GM23338 (cell line): ENCODE data around the gene CLEC12A. TPM values are rescaled to one million over a fixed set of nuclear protein-coding genes. Genes with fewer than 3 reads are reported as not detected.

Experiments
- ATAC-seq: fragments of 200-7000 bp; cut with Tn5 transposase; 3 replicates; pipeline ENCODE4 v1.9.1; 2020
- DNase-seq: peaks from one replicate; pipeline ENCODE4 v3.0.0-alpha.2; 2015; ENCODE audit warnings: low spot score
- H2AFZ ChIP-seq: fragments of 200-600 bp; sonication (generic); 2 replicates; pipeline ENCODE4 v1.8.0; 2016; ENCODE audit warnings: antibody characterized with exemption, mild to moderate bottlenecking, moderate library complexity
- H3F3A ChIP-seq: fragments of 200-600 bp; sonication (generic); replicated peaks from 2 replicates; pipeline ENCODE4 v1.8.0; 2017; ENCODE audit warnings: antibody characterized with exemption, mixed run types, low read depth
- H3K27ac ChIP-seq: fragments of 200-600 bp; sonication (generic); 2 replicates; pipeline ENCODE4 v1.6.1; 2016; ENCODE audit warnings: low read depth
- H3K27me3 ChIP-seq: fragments of 200-600 bp; sonication (generic); 2 replicates; pipeline ENCODE4 v1.8.0; 2016; ENCODE audit warnings: mild to moderate bottlenecking, mixed run types, moderate library complexity; ENCODE audit not compliant: insufficient read depth
- H3K36me3 ChIP-seq: fragments of 200-600 bp; sonication (generic); 2 replicates; pipeline ENCODE4 v1.8.0; 2016; ENCODE audit warnings: mild to moderate bottlenecking; ENCODE audit not compliant: insufficient read depth
- H3K4me1 ChIP-seq: fragments of 200-600 bp; sonication (generic); 2 replicates; pipeline ENCODE4 v1.8.0; 2016; ENCODE audit warnings: mild to moderate bottlenecking, moderate library complexity; ENCODE audit not compliant: insufficient read depth
- H3K4me2 ChIP-seq: fragments of 200-600 bp; sonication (generic); 2 replicates; pipeline ENCODE4 v1.7.1; 2017; ENCODE audit warnings: mixed run types
- H3K4me3 ChIP-seq: fragments of 200-600 bp; sonication (generic); 2 replicates; pipeline ENCODE4 v1.6.1; 2016; ENCODE audit warnings: mixed run types
- H3K79me2 ChIP-seq: fragments of 200-600 bp; sonication (generic); replicated peaks from 2 replicates; pipeline ENCODE4 v1.8.0; 2017; ENCODE audit warnings: mild to moderate bottlenecking; ENCODE audit not compliant: insufficient read depth
- H3K9me2 ChIP-seq: fragments of 200-600 bp; sonication (generic); 2 replicates; pipeline ENCODE4 v1.8.0; 2017; ENCODE audit not compliant: insufficient read depth
- H4K20me1 ChIP-seq: fragments of 200-600 bp; sonication (generic); replicated peaks from 2 replicates; pipeline ENCODE4 v1.8.0; 2017; ENCODE audit warnings: mild to moderate bottlenecking; ENCODE audit not compliant: insufficient read depth
- H3K27ac Mint-ChIP-seq: 2 replicates; pipeline ENCODE4 v1.8.0; 2020; ENCODE audit warnings: inconsistent platforms, mild to moderate bottlenecking, moderate library complexity, mixed read lengths
- H3K27me3 Mint-ChIP-seq: 3 replicates; pipeline ENCODE4 v1.8.0; 2022; ENCODE audit warnings: low read depth, mild to moderate bottlenecking, moderate library complexity, mixed read lengths, inconsistent platforms; ENCODE audit not compliant: insufficient read depth, poor library complexity
- H3K36me3 Mint-ChIP-seq: 3 replicates; pipeline ENCODE4 v1.8.0; 2021; ENCODE audit warnings: low read depth, mild to moderate bottlenecking, inconsistent platforms, moderate library complexity, mixed read lengths
- H3K4me1 Mint-ChIP-seq: 3 replicates; pipeline ENCODE4 v1.8.0; 2020; ENCODE audit warnings: mild to moderate bottlenecking, inconsistent platforms, mixed read lengths
- H3K4me3 Mint-ChIP-seq: 3 replicates; pipeline ENCODE4 v1.8.0; 2021; ENCODE audit warnings: moderate library complexity, mild to moderate bottlenecking, inconsistent platforms, mixed read lengths
- H3K9me3 Mint-ChIP-seq: 3 replicates; pipeline ENCODE4 v1.8.0; 2020; ENCODE audit warnings: moderate library complexity, mild to moderate bottlenecking, inconsistent platforms, mixed read lengths
- CREB1 ChIP-seq: fragments of 250-450 bp; sonication (Bioruptor Pico); IDR thresholded peaks from 2 replicates; pipeline ENCODE4 v1.5.0; 2020; ENCODE audit warnings: low read depth, mild to moderate bottlenecking, moderate library complexity
- EZH2 ChIP-seq: fragments of 200-600 bp; sonication (generic); IDR thresholded peaks from one replicate; pipeline ENCODE4 v1.8.0; 2017; ENCODE audit warnings: antibody characterized with exemption, mild to moderate bottlenecking, low read depth; ENCODE audit not compliant: unreplicated experiment
- EZH2phosphoT487 ChIP-seq: fragments of 200-600 bp; sonication (generic); IDR thresholded peaks from one replicate; pipeline ENCODE4 v1.8.1; 2018; ENCODE audit warnings: antibody characterized with exemption; ENCODE audit not compliant: unreplicated experiment
- JUNB ChIP-seq: IDR thresholded peaks from one replicate; pipeline ENCODE4 v1.6.1; 2016; ENCODE audit warnings: antibody characterized with exemption; ENCODE audit not compliant: unreplicated experiment
- STAT1 ChIP-seq: IDR thresholded peaks from one replicate; pipeline ENCODE4 v1.6.1; 2016; ENCODE audit warnings: antibody characterized with exemption; ENCODE audit not compliant: unreplicated experiment
- ZNF114 ChIP-seq: fragments of 250-450 bp; sonication (Bioruptor Pico); IDR thresholded peaks from 2 replicates; pipeline ENCODE4 v1.5.0; 2020; ENCODE audit warnings: mild to moderate bottlenecking, moderate library complexity
- ZNF331 ChIP-seq: fragments of 250-450 bp; sonication (Bioruptor Pico); IDR thresholded peaks from 2 replicates; pipeline ENCODE4 v1.5.0; 2020; ENCODE audit warnings: low read depth, mild to moderate bottlenecking, moderate library complexity
- polyA plus RNA-seq: library from polyadenylated mRNA; unstranded; fragments of >200 nt; fragmentation: Nextera tagmentation; extraction: Ambion mirVana; gene quantifications from 2 replicates; pipeline ENCODE4 v1.2.1, GENCODE V29; 2016
- total RNA-seq: library from RNA; depleted of rRNA; stranded (reverse); fragments of >200 nt; shearing (Covaris generic); gene quantifications from 2 replicates; pipeline ENCODE4 v1.2.3, GENCODE V29; 2014
- TF ChIP-seq, protein P1 (sequence below): fragments of 250-450 bp; sonication (Bioruptor Pico); IDR thresholded peaks from 2 replicates; pipeline ENCODE4 v1.5.0; 2020; ENCODE audit warnings: mild to moderate bottlenecking, moderate library complexity
- TF ChIP-seq, protein P2 (sequence below): IDR thresholded peaks from 2 replicates; pipeline ENCODE4 v1.6.1; 2016; ENCODE audit warnings: antibody characterized with exemption
- TF ChIP-seq, protein P3 (sequence below): IDR thresholded peaks from one replicate; pipeline ENCODE4 v1.6.1; 2018; ENCODE audit warnings: antibody characterized with exemption; ENCODE audit not compliant: unreplicated experiment

The CLEC12A gene
- total and polyA plus RNA-seq, 2 experiments from 2014 or later, result not detected

DNA sequence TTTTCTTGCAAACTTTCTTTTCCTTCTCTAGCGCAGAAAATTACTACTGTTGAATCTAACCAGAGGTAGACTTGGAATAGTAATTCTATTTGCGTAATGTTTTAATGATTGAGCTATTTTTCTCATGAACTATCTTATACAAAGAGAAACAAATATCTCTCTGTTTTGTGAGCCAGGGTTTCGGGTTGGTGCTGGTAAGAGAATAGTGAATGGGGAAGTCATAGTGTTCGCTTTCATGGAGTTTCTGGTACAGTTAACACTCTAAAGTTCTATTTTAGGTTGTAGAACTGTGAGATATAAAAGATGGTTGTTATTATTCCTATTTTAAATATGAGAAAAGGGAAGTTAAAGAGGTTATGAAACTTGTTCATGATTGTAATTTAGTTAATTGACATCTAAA, 21.1 kb downstream of the CLEC12A start (continued):
- TF ChIP-seq, protein P1, sequence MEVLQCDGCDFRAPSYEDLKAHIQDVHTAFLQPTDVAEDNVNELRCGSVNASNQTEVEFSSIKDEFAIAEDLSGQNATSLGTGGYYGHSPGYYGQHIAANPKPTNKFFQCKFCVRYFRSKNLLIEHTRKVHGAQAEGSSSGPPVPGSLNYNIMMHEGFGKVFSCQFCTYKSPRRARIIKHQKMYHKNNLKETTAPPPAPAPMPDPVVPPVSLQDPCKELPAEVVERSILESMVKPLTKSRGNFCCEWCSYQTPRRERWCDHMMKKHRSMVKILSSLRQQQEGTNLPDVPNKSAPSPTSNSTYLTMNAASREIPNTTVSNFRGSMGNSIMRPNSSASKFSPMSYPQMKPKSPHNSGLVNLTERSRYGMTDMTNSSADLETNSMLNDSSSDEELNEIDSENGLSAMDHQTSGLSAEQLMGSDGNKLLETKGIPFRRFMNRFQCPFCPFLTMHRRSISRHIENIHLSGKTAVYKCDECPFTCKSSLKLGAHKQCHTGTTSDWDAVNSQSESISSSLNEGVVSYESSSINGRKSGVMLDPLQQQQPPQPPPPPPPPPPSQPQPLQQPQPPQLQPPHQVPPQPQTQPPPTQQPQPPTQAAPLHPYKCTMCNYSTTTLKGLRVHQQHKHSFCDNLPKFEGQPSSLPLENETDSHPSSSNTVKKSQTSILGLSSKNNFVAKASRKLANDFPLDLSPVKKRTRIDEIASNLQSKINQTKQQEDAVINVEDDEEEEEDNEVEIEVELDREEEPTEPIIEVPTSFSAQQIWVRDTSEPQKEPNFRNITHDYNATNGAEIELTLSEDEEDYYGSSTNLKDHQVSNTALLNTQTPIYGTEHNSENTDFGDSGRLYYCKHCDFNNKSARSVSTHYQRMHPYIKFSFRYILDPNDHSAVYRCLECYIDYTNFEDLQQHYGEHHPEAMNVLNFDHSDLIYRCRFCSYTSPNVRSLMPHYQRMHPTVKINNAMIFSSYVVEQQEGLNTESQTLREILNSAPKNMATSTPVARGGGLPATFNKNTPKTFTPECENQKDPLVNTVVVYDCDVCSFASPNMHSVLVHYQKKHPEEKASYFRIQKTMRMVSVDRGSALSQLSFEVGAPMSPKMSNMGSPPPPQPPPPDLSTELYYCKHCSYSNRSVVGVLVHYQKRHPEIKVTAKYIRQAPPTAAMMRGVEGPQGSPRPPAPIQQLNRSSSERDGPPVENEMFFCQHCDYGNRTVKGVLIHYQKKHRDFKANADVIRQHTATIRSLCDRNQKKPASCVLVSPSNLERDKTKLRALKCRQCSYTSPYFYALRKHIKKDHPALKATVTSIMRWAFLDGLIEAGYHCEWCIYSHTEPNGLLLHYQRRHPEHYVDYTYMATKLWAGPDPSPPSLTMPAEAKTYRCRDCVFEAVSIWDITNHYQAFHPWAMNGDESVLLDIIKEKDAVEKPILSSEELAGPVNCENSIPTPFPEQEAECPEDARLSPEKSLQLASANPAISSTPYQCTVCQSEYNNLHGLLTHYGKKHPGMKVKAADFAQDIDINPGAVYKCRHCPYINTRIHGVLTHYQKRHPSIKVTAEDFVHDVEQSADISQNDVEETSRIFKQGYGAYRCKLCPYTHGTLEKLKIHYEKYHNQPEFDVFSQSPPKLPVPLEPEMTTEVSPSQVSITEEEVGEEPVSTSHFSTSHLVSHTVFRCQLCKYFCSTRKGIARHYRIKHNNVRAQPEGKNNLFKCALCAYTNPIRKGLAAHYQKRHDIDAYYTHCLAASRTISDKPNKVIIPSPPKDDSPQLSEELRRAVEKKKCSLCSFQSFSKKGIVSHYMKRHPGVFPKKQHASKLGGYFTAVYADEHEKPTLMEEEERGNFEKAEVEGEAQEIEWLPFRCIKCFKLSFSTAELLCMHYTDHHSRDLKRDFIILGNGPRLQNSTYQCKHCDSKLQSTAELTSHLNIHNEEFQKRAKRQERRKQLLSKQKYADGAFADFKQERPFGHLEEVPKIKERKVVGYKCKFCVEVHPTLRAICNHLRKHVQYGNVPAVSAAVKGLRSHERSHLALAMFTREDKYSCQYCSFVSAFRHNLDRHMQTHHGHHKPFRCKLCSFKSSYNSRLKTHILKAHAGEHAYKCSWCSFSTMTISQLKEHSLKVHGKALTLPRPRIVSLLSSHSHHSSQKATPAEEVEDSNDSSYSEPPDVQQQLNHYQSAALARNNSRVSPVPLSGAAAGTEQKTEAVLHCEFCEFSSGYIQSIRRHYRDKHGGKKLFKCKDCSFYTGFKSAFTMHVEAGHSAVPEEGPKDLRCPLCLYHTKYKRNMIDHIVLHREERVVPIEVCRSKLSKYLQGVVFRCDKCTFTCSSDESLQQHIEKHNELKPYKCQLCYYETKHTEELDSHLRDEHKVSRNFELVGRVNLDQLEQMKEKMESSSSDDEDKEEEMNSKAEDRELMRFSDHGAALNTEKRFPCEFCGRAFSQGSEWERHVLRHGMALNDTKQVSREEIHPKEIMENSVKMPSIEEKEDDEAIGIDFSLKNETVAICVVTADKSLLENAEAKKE, result no peak
- TF ChIP-seq ZNF114 (CRISPR knock-in tag) (no peak), EZH2phosphoT487 (no peak), ZNF331 (CRISPR knock-in tag) (no peak), JUNB (no peak)
- TF ChIP-seq, protein P2, sequence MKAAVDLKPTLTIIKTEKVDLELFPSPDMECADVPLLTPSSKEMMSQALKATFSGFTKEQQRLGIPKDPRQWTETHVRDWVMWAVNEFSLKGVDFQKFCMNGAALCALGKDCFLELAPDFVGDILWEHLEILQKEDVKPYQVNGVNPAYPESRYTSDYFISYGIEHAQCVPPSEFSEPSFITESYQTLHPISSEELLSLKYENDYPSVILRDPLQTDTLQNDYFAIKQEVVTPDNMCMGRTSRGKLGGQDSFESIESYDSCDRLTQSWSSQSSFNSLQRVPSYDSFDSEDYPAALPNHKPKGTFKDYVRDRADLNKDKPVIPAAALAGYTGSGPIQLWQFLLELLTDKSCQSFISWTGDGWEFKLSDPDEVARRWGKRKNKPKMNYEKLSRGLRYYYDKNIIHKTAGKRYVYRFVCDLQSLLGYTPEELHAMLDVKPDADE, result no peak

DNA sequence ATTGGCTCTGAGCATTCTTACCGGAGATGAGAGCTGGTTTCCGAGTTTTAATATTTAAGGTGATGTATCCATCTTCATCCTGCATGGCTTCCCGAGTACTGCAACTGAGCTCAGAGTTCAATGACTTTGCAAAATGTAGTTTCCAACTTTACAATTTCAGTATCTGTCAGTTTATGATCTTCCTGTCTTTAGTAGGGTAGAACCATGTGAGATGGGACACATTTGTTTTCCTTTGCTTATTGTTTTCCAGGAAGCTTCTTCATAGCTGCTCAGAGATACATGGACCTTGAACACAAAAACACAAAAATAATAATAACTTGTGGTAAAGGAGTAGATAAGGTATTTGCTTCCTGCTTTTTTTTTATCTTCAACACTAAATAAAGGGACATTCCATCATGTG, 27.8 kb downstream of the CLEC12A start, which contains the start of gene CLEC1B:
Gene CLEC1B (minus strand): TSS at position 106 of the 400 bp plus-strand sequence. CDS start 21 bp downstream, at position 85.
- H4K20me1 ChIP-seq, result no peaks in the 10 kb centered on the region
- no peak within 1 kb of the TSS for H3K4me3 ChIP-seq
- DNase-seq (no peak), ATAC-seq (no peak)
- no peak within 1 kb of the TSS for H2AFZ ChIP-seq
- H3K36me3 Mint-ChIP-seq, result no peaks in the 10 kb centered on the region
- H3K9me3 Mint-ChIP-seq, result no peaks in the 10 kb centered on the region
- H3K4me1 ChIP-seq, result no peaks in the 10 kb centered on the region
- no peaks in the 10 kb centered on the region for H3K4me1 Mint-ChIP-seq
- no peak within 1 kb of the TSS for H3K27ac ChIP-seq
- no peaks in the 10 kb centered on the region for H3K9me2 ChIP-seq
- no peak within 1 kb of the TSS for H3K4me2 ChIP-seq
- H3K36me3 ChIP-seq, result no peaks in the 10 kb centered on the region
- H3K27me3 Mint-ChIP-seq, result no peaks in the 10 kb centered on the region
- H3F3A ChIP-seq, result no peaks in the 10 kb centered on the region
- H3K27ac Mint-ChIP-seq, result no peak within 1 kb of the TSS
- no peak within 1 kb of the TSS for H3K4me3 Mint-ChIP-seq
- no peaks in the 10 kb centered on the region for H3K27me3 ChIP-seq
- H3K79me2 ChIP-seq, result no peaks in the 10 kb centered on the region
- TF ChIP-seq CREB1 (no peak), ZNF331 (CRISPR knock-in tag) (no peak), EZH2 (no peak), EZH2phosphoT487 (no peak), STAT1 (no peak)
- TF ChIP-seq, protein P3, sequence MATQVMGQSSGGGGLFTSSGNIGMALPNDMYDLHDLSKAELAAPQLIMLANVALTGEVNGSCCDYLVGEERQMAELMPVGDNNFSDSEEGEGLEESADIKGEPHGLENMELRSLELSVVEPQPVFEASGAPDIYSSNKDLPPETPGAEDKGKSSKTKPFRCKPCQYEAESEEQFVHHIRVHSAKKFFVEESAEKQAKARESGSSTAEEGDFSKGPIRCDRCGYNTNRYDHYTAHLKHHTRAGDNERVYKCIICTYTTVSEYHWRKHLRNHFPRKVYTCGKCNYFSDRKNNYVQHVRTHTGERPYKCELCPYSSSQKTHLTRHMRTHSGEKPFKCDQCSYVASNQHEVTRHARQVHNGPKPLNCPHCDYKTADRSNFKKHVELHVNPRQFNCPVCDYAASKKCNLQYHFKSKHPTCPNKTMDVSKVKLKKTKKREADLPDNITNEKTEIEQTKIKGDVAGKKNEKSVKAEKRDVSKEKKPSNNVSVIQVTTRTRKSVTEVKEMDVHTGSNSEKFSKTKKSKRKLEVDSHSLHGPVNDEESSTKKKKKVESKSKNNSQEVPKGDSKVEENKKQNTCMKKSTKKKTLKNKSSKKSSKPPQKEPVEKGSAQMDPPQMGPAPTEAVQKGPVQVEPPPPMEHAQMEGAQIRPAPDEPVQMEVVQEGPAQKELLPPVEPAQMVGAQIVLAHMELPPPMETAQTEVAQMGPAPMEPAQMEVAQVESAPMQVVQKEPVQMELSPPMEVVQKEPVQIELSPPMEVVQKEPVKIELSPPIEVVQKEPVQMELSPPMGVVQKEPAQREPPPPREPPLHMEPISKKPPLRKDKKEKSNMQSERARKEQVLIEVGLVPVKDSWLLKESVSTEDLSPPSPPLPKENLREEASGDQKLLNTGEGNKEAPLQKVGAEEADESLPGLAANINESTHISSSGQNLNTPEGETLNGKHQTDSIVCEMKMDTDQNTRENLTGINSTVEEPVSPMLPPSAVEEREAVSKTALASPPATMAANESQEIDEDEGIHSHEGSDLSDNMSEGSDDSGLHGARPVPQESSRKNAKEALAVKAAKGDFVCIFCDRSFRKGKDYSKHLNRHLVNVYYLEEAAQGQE, result no peak
